ENCODE results near the gene FAM219A.

The FAM219A gene

DNA sequence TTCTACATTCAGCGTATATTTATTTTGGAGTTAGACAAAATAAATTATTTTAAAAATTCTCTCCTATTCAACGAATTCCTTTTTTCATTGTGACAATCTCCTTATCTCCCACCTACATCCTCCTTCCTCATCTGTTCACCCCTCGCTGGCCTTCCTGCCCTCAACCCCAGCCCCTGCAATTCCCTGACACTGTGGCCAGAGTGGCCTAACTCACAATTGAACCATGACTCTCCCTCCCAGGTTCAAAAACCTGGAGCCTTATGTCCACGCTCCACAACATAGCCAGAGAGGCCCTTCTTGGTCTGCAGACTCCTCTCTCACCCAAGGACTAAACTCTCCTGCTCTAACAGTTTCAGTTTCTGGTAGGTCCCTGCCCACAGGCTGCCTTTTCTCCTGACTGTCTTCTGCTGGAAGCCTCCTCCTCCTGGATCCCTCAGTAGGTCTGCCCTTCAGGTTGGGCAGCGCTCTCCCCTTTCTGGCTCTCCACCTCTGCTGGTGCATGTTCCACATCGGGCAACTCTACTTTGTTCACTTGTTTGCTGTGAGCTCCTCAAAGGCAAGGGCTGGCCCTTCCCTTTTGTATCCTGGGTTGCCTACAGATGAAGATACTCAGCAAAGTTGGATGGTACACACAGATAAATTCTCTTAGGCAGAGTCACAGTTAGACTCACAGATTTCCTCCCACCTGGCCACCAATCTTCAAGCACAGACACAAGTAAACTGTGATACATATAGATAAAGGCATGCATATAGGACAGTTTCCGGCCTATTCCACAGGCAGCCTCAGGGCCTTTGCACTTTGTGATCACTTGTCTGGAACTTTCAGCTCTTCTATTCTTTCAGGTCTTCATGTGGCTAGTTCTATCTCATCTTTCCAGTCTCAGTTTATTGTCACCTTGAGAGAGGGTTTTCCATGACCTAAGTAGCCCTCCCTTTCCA lies 61.8 kb downstream of the FAM219A start:
- no peaks in the 10 kb centered on the region for H3K9me3 ChIP-seq (ENCODE audit: severe bottlenecking)
- TF ChIP-seq, protein P1, sequence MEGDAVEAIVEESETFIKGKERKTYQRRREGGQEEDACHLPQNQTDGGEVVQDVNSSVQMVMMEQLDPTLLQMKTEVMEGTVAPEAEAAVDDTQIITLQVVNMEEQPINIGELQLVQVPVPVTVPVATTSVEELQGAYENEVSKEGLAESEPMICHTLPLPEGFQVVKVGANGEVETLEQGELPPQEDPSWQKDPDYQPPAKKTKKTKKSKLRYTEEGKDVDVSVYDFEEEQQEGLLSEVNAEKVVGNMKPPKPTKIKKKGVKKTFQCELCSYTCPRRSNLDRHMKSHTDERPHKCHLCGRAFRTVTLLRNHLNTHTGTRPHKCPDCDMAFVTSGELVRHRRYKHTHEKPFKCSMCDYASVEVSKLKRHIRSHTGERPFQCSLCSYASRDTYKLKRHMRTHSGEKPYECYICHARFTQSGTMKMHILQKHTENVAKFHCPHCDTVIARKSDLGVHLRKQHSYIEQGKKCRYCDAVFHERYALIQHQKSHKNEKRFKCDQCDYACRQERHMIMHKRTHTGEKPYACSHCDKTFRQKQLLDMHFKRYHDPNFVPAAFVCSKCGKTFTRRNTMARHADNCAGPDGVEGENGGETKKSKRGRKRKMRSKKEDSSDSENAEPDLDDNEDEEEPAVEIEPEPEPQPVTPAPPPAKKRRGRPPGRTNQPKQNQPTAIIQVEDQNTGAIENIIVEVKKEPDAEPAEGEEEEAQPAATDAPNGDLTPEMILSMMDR (IDR thresholded peaks at IDR 0.05; ENCODE audit: low read depth, low read length), result no peak
- H3K36me3 ChIP-seq, result no peaks in the 10 kb centered on the region; the same call in 1 of the 2 replicates
- no peaks in the 10 kb centered on the region for H3K27me3 ChIP-seq (ENCODE audit: insufficient read depth, low read depth, severe bottlenecking)
- no peak overlapping the region for H3K4me3 ChIP-seq (ENCODE audit: low read depth, low read length)
- H3K27ac ChIP-seq, result no peak overlapping the region
- DNase-seq, result no peak

DNA sequence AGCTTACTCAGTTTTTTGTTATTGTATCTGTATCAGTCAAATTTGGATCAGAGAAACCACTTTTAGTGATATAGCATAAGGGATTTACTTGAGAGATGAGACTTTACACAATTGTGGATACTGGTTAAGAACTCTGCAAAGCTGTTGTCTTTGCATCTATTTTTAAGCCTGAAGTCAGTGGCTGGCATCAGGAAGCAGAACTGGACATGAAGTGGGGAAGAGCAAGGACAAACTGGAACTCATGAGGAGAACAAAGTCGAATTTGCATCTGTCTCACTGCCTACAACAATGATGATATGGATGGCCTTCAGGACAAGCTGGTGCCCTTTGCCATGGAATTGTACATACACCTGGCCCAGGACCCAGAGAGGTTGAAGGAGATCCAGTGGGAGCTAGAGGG lies 65.9 kb downstream of the FAM219A start:
- Histone ChIP-seq H3K4me3 (ENCODE audit: low read depth, low read length) (no peak overlapping the region), H3K27me3 (ENCODE audit: insufficient read depth, low read depth, severe bottlenecking) (no peaks in the 10 kb centered on the region), H3K27ac (no peak overlapping the region), H3K9me3 (ENCODE audit: severe bottlenecking) (no peaks in the 10 kb centered on the region), H3K36me3 (no peaks in the 10 kb centered on the region)
- TF ChIP-seq, protein P1 (IDR thresholded peaks at IDR 0.05; ENCODE audit: low read depth, low read length), result no peak
- DNase-seq, result no peak

DNA sequence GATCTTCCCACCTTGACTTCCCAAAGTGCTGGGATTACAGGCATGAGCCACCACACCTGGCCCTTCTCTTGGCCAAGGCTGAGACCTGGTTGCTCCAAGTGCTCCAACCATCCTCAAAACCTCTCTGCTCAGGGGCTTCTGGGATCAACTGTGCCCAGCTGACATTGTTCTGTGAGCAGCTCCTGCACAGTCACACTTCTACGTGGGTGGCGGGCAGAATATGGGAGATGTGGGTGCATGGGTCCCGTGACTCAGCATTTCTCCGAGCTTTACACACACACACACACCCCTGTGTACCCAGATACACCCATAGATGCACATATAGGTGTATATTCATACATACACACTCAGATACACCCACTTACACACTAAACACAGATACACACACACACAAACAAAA lies 71.1 kb downstream of the FAM219A start:
- no peaks in the 10 kb centered on the region for H3K36me3 ChIP-seq
- no peak for DNase-seq
- H3K27ac ChIP-seq, result no peak overlapping the region
- TF ChIP-seq, protein P1 (IDR thresholded peaks at IDR 0.05; ENCODE audit: low read depth, low read length), result no peak
- no peaks in the 10 kb centered on the region for H3K9me3 ChIP-seq (ENCODE audit: severe bottlenecking)
- no peak overlapping the region for H3K4me3 ChIP-seq (ENCODE audit: low read depth, low read length)
- no peaks in the 10 kb centered on the region for H3K27me3 ChIP-seq (ENCODE audit: insufficient read depth, low read depth, severe bottlenecking)

DNA sequence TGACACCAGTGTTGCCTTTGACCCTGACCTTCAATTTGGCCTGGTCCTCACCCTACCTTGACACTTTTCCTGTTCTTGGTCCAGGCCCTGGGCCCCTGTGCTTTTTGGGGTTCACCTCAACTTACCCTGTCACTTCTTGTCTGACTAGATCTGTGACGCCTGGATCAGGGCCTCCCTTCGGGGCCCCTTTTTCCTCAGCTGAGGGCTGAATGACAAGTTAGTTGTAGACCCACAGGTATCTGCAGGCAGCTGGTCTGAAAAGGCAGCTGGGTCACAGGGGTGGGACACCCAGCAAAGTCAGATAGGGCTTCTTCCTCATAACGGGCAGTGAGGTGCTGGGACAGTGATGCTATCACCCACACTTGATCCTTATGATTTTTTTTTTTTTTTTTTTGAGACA lies 71.7 kb downstream of the FAM219A start:
- Histone ChIP-seq H3K9me3 (ENCODE audit: severe bottlenecking) (no peaks in the 10 kb centered on the region), H3K27me3 (ENCODE audit: insufficient read depth, low read depth, severe bottlenecking) (no peaks in the 10 kb centered on the region), H3K27ac (no peak overlapping the region), H3K4me3 (ENCODE audit: low read depth, low read length) (no peak overlapping the region), H3K36me3 (no peaks in the 10 kb centered on the region)
- DNase-seq, result no peak
- TF ChIP-seq, protein P1 (IDR thresholded peaks at IDR 0.05; ENCODE audit: low read depth, low read length), result no peak

DNA sequence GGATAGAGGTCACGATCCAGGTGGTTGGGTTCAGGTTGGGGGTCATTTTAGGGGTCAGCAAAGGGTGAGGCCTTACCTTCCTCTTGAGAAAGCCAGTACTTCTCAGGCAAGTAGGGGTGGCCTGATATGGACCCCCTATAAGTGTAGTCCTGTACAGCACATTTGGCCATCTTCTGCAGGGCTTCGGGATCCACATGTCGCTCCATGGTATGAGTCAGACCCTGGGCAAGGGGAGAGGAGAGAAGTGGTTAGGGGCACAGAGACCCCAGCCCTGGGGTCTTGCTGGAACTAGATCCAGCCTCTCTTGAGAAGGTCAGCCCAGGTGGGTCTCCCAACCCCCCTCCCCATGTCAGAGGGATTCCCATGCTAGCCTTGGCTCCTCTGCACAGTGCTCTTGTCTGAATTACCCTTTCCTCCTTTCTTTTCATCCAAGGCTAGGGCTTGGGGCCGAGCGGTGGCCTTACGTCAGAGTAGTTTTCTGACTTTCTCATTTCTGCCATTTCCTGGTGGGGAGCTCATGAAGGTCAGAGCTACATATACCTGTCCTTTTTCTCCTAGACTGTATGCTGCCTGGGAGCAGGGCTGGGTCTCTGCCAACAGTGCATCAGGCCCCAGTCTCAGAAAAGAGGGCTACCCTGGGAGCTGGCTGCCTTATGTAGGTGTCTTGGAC lies 72.7 kb downstream of the FAM219A start:
- TF ChIP-seq, protein P1 (IDR thresholded peaks at IDR 0.05; ENCODE audit: low read depth, low read length), result no peak

More for the DNA sequence above, 72.7 kb downstream of the FAM219A start:
- H3K27me3 ChIP-seq (ENCODE audit: insufficient read depth, low read depth, severe bottlenecking), result no peaks in the 10 kb centered on the region
- H3K4me3 ChIP-seq (ENCODE audit: low read depth, low read length), result no peak overlapping the region
- no peak overlapping the region for H3K27ac ChIP-seq
- no peaks in the 10 kb centered on the region for H3K9me3 ChIP-seq (ENCODE audit: severe bottlenecking)
- H3K36me3 ChIP-seq, result no peaks in the 10 kb centered on the region
- no peak for DNase-seq
